ENCODE measurements around the gene UNKL.
"Not testable (repeated sequence)": the region's sequence is repeated elsewhere in the genome, so short reads cannot be mapped to it uniquely, and the experiment has no call there.

Gene UNKL

DNA sequence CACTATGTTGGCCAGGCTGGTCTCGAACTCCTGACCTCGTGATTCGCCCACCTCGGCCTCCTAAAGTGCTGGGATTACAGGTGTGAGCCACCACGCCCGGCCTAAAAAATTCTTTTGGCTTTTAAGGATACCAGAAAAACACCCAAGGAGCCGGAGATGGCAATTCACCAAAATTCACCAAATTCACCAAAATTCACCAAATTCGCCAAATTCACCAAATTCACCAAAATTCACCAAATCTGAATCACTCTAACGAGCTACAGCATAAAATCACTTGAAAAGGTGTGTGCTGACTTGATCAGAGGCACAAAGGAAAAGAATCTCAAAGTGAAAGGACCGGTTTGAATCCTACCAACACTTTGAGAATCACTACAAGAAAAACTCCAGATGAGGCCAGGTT is 85.5 kb downstream of the UNKL start:
- not testable (repeated sequence) for H3K9me3 Mint-ChIP-seq; H3K27ac Mint-ChIP-seq (ENCODE audit: low read depth); H3K4me3 Mint-ChIP-seq; DNase-seq (ENCODE audit: low spot score in 2 of 2); H3K27me3 Mint-ChIP-seq; ATAC-seq (replicated peaks; ENCODE audit: extremely low read depth, poor library complexity, severe bottlenecking)
- peaks cover 17% of the 10 kb centered on the region for H3K4me1 Mint-ChIP-seq
- peaks cover 18% of the 10 kb centered on the region for H3K36me3 Mint-ChIP-seq (ENCODE audit: insufficient read depth)

DNA sequence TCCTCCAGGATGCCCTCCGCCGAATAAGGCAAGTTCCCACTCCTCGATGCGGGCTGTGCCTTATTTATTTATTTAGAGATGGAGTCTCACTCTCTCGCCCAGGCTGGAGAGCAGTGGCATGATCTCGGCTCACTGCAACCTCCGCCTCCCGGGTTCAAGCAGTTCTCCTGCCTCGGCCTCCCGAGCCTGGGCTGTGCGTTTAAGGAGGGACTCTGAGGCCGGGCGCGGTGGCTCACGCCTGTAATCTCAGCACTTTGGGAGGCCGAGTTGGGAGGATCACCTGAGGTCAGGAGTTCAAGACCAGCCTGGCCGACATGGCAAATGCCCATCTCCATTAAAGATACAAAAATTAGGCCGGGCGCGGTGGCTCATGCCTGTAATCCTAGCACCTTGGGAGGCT is 86.4 kb downstream of the UNKL start:
- not testable (repeated sequence) for H3K4me3 Mint-ChIP-seq

DNA sequence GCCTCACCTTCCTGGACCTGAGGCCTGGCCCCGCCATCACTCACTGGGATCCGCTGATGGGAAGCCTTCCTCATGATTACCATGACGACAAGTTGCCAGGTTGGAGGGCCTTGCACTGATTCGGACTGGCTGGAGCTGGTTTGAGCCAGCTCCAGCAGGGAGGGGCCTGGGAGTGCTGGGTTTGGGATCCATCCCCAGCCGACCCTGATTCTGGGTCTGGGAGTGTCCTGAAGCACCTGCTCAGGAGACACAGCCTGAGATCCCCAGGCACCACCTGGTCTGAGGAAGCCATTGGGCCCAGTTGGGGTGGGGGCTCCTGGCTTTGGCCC is 86.9 kb downstream of the UNKL start:
- H3K36me3 Mint-ChIP-seq (ENCODE audit: insufficient read depth), result peaks cover 26% of the 10 kb centered on the region
- peaks cover 5% of the 10 kb centered on the region for H3K27me3 Mint-ChIP-seq
- H3K9me3 Mint-ChIP-seq, result no peaks in the 10 kb centered on the region
- H3K27ac Mint-ChIP-seq (ENCODE audit: low read depth), result no peak overlapping the region
- H3K4me3 Mint-ChIP-seq, result no peak overlapping the region
- DNase-seq (ENCODE audit: low spot score in 2 of 2) (no peak), ATAC-seq (replicated peaks; ENCODE audit: extremely low read depth, poor library complexity, severe bottlenecking) (no peak)
- H3K4me1 Mint-ChIP-seq, result peaks cover 14% of the 10 kb centered on the region

More for the DNA sequence above, 86.4 kb downstream of the UNKL start:
- not testable (repeated sequence) for H3K9me3 Mint-ChIP-seq; H3K27ac Mint-ChIP-seq (ENCODE audit: low read depth); H3K27me3 Mint-ChIP-seq; ATAC-seq (replicated peaks; ENCODE audit: extremely low read depth, poor library complexity, severe bottlenecking); DNase-seq (ENCODE audit: low spot score in 2 of 2)
- H3K36me3 Mint-ChIP-seq (ENCODE audit: insufficient read depth), result peaks cover 22% of the 10 kb centered on the region
- peaks cover 17% of the 10 kb centered on the region for H3K4me1 Mint-ChIP-seq

DNA sequence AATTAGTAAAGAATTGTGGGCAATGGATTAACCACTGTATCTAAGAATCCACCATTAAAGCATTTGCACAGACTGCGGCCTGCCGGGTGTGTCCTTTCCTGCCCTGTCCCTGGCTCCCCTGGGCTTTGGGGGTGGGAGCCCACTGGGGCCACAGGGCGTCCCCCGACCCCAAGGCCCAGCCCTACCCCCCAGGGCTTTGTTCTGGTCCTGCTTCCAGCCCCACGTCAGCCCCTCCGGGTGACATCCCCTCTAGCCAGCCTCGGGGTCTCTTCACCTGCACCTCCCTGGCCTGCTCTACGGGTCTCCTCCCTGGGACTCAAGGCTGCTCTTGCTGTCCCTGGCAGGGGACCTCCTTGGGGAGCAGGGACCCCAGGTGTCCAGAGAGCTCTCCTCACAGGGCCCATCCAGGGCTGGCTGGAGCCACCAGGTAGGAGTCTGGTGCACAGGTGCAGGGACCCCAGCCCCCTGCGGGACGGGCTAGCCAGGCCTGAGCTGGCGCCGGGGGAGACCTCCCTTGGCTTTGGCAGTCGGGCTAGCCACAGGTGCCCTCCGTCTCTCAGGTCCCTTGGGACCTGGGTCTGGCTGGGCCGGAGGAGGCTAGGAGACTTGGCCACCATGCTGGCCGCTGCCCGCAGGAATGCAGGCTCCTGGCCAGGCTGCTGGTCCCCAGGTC is 87.4 kb downstream of the UNKL start:
- peaks cover 10% of the 10 kb centered on the region for H3K4me1 Mint-ChIP-seq
- no peak overlapping the region for H3K27ac Mint-ChIP-seq (ENCODE audit: low read depth)
- ATAC-seq (replicated peaks; ENCODE audit: extremely low read depth, poor library complexity, severe bottlenecking), result no peak
- DNase-seq (ENCODE audit: low spot score in 2 of 2), result no peak
- H3K9me3 Mint-ChIP-seq, result no peaks in the 10 kb centered on the region
- H3K36me3 Mint-ChIP-seq (ENCODE audit: insufficient read depth), result peaks cover 30% of the 10 kb centered on the region
- no peak overlapping the region for H3K4me3 Mint-ChIP-seq
- peaks cover under 1% of the 10 kb centered on the region for H3K27me3 Mint-ChIP-seq

DNA sequence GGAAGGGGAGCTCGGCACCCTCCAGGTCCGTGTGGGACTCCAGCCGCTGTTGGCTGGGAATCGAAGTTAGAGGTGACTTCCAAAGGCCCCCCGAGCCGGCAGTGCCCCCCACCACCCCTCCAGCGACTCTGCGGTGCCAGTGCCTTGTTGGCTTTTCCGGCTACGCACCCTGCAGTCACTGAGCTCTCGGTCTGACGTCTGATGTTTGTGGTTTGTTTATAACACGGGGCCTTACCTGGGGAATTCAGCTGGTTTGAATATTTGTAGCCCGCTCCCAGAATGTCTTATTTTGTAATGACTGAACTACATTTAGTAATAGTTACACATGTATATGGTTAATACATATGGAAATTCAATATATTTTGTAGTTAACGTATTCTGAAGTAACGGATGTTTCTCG is 88.1 kb downstream of the UNKL start:
- DNase-seq (ENCODE audit: low spot score in 2 of 2) (no peak), ATAC-seq (replicated peaks; ENCODE audit: extremely low read depth, poor library complexity, severe bottlenecking) (no peak)
- Mint-ChIP-seq H3K4me3 (no peak overlapping the region), H3K4me1 (peaks cover 3% of the 10 kb centered on the region), H3K27ac (ENCODE audit: low read depth) (no peak overlapping the region), H3K36me3 (ENCODE audit: insufficient read depth) (peaks cover 29% of the 10 kb centered on the region), H3K9me3 (no peaks in the 10 kb centered on the region), H3K27me3 (no peaks in the 10 kb centered on the region)

DNA sequence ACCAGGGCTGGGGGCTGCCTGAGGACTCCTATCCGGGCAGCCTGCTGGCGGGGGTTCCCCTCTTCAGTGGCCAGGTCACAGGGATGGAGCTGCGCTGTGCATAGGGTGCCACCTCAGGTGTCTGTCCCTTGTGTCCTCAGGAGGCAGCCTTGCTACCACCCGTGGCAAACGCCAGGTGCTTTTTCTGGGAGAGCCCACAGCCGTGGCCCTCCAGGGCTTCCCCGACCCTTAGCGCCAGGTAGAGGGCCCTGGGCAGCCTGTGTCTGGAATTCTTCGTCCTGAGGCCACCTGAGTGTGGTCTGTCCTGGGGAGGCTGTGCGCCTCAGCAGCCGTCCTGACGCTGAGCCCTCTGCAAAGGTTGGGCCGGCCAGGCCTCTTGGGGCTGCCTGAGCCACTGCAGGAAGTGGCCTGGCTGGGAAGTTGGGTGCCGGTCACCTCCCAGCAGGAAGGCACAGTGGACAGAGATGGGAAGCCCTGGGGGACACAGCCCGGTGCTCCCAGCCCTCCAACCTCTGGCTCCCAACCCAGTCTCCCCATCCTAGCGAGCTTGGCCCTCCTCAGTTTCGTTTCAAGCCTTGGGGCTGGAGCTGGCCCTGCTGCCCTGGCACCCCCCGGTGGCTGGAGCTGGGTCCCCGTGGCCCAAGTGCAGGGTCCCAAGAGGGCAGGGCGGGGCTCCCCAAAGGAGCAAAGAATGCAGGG is 88.7 kb downstream of the UNKL start:
- Mint-ChIP-seq H3K36me3 (ENCODE audit: insufficient read depth) (peaks cover 32% of the 10 kb centered on the region), H3K4me1 (no peaks in the 10 kb centered on the region), H3K9me3 (no peaks in the 10 kb centered on the region), H3K27ac (ENCODE audit: low read depth) (no peak overlapping the region), H3K27me3 (no peaks in the 10 kb centered on the region), H3K4me3 (no peak overlapping the region)
- DNase-seq (ENCODE audit: low spot score in 2 of 2) (no peak), ATAC-seq (replicated peaks; ENCODE audit: extremely low read depth, poor library complexity, severe bottlenecking) (no peak)

DNA sequence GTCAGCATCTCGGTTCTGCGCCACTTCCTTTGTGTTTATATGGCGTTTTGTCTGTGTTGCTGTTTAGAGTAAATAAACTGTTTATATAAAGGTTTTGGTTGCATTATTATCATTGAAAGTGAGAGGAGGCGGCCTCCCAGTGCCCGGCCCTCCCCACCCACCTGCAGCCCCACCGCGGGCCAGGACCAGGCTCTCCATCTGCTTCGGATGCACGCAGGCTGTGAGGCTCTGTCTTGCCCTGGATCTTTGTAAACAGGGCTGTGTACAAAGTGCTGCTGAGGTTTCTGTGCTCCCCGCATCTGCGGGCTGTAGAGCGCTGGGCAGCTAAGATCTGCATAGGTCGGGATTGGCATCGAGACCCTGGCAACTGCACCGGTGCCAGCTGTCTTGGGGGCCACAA is 89.2 kb downstream of the UNKL start:
- no peak for DNase-seq (ENCODE audit: low spot score in 2 of 2)
- Mint-ChIP-seq H3K4me1 (no peaks in the 10 kb centered on the region), H3K27me3 (no peaks in the 10 kb centered on the region), H3K9me3 (no peaks in the 10 kb centered on the region), H3K4me3 (no peak overlapping the region), H3K36me3 (ENCODE audit: insufficient read depth) (peaks cover 36% of the 10 kb centered on the region), H3K27ac (ENCODE audit: low read depth) (no peak overlapping the region)
- no peak for ATAC-seq (replicated peaks; ENCODE audit: extremely low read depth, poor library complexity, severe bottlenecking)

DNA sequence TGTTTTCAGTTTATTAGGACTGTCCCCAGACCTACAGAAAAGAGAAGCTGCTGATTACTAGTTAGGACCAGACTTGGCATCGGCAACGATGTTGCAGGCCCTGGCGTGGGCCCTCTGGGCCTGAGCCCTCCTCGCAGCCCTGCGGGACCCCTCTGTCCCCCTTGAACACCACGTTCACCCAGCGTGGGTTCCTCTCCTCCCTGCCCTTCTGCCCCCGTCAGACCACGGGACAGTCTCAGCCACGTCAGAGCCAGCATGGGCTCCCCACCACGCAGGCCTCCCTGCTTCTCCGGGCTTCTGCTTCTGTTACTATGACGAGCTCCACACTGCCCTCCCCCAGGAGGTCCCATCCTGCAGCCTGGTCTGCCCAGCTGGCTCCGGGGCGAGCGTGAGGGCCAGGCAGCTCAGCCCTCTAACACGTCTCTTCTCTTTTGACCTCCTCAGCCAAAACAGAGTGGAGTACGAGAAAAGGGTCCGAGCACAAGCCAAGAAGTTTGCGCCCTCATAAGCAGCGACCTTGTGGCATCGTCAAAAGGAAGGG is 90.1 kb downstream of the UNKL start:
- Mint-ChIP-seq H3K27ac (ENCODE audit: low read depth) (no peak overlapping the region), H3K4me1 (no peaks in the 10 kb centered on the region), H3K36me3 (ENCODE audit: insufficient read depth) (peaks cover 44% of the 10 kb centered on the region), H3K9me3 (no peaks in the 10 kb centered on the region), H3K27me3 (no peaks in the 10 kb centered on the region), H3K4me3 (no peak overlapping the region)
- DNase-seq (ENCODE audit: low spot score in 2 of 2) (no peak), ATAC-seq (replicated peaks; ENCODE audit: extremely low read depth, poor library complexity, severe bottlenecking) (no peak)

DNA sequence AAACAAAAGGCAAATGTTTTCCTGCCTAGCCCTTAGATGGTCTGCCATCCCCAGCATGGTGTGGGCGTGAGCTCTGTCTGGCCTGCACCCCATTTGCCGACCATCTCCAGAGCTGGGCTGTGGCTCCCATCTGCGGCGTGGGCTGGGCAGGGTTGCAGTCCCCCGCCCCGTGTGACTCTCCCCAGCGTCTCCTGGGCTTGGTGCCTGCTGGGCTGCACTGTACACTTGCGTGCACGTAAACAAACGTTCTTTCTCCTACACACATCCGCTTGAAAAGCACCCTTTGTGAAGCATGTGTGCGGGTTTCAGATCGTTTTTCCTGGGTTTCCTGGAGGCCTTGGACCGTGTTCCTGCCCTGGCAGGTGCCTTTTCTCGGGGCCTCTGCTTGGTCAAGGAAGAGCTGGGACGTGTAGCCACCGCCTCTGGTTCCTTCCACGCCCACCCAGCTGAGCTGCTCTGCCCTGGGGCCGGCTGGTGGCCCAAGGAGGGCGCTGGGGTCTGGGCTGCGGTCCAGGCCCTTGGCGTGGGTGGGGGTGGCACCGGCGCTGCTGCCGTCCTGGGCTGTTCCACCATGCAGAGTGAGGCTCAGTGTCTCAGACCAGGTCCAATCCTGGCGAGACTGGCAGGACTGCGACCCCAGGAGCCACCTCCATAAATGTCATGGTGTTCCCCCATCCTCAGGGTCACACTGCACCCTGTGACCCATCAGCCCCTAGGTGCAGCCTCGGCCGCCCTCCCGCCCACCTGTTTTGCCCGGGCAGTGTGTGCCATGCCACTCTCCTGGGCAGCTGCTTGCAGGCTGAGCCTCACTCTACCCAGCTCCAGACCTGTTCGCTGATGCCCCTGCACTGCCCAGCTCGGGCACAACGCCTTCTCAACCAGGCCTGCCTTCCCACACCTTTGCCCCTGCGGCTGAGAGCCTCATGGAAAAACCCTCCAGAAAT is 90.9 kb downstream of the UNKL start:
- Mint-ChIP-seq H3K4me3 (no peak overlapping the region), H3K27ac (ENCODE audit: low read depth) (no peak overlapping the region), H3K4me1 (no peaks in the 10 kb centered on the region), H3K9me3 (no peaks in the 10 kb centered on the region), H3K36me3 (ENCODE audit: insufficient read depth) (peaks cover 47% of the 10 kb centered on the region), H3K27me3 (no peaks in the 10 kb centered on the region)
- no peak for DNase-seq (ENCODE audit: low spot score in 2 of 2)
- ATAC-seq (replicated peaks; ENCODE audit: extremely low read depth, poor library complexity, severe bottlenecking), result no peak

DNA sequence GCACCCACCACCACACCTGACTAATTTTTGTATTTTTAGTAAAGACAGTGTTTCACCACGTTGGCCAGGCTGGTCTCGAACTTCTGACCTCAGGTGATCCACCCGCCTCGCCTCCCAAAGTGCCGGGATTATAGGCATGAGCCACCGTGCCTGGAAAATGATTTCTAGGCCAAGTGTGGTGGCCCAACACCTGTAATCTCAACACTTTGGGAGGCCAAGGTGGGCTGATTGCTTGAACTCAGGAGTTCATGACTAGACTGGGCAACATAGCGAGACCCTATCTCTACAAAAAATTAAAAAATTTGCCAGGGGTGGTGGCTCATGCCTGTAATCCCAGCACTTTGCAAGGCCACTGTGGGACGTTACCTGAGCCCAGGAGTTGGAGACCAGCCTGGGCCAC is 92.1 kb downstream of the UNKL start:
- ATAC-seq (replicated peaks; ENCODE audit: extremely low read depth, poor library complexity, severe bottlenecking) (no peak), DNase-seq (ENCODE audit: low spot score in 2 of 2) (no peak)
- Mint-ChIP-seq H3K27me3 (no peaks in the 10 kb centered on the region), H3K36me3 (ENCODE audit: insufficient read depth) (peaks cover 58% of the 10 kb centered on the region), H3K4me3 (no peak overlapping the region), H3K4me1 (peaks cover 5% of the 10 kb centered on the region), H3K27ac (ENCODE audit: low read depth) (no peak overlapping the region), H3K9me3 (no peaks in the 10 kb centered on the region)

DNA sequence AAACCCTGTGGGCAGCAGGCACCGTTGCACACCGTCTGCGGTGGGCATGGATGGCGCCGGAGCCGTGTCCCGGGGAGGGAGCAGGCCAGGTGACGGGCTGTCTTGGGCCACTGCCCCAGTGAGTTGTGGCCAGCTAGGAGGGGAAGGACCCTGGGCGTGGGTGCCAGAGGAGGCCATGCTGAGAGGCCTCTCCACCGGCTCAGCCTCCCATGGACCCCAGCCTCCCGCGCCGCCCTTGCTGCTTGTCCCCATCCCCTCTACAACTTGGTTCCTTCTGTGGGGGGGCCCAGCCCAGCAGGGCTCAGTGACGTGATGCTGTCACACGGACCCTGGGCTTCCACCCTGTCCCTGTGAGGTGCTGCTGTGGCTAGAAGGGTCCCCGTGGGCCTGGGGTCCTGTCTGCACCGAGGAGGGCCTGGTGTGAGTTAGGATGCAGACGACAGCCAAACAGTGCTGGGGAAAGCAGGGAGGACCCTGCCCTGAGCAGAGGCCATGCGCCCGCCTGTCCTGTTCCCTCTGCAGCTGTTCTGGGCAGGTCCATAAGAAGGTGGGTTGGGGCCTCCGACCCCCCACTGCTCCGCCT is 93.8 kb downstream of the UNKL start:
- Mint-ChIP-seq H3K36me3 (ENCODE audit: insufficient read depth) (peaks cover 69% of the 10 kb centered on the region), H3K9me3 (no peaks in the 10 kb centered on the region), H3K27me3 (no peaks in the 10 kb centered on the region), H3K4me3 (no peak overlapping the region), H3K4me1 (peaks cover 5% of the 10 kb centered on the region), H3K27ac (ENCODE audit: low read depth) (no peak overlapping the region)
- ATAC-seq (replicated peaks; ENCODE audit: extremely low read depth, poor library complexity, severe bottlenecking) (no peak), DNase-seq (ENCODE audit: low spot score in 2 of 2) (no peak)

DNA sequence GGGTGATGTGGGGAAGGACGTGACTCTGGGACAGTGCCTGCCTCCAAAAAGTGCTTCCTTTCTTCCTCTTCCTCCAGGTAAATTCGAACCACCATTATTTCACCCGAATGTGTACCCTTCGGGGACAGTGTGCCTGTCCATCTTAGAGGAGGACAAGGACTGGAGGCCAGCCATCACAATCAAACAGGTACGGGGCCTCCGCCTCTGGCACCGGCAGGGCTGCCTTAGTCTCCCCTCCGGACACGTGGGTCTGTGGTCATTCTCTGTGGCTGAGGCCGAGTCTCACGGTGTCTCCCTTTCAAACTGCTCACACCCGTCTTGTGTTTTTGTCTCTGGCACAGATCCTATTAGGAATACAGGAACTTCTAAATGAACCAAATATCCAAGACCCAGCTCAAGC is 94.4 kb downstream of the UNKL start:
- Mint-ChIP-seq H3K9me3 (no peaks in the 10 kb centered on the region), H3K27ac (ENCODE audit: low read depth) (no peak overlapping the region), H3K4me3 (no peak overlapping the region), H3K27me3 (no peaks in the 10 kb centered on the region), H3K4me1 (peaks cover 5% of the 10 kb centered on the region), H3K36me3 (ENCODE audit: insufficient read depth) (peaks cover 71% of the 10 kb centered on the region)
- no peak for ATAC-seq (replicated peaks; ENCODE audit: extremely low read depth, poor library complexity, severe bottlenecking)
- DNase-seq (ENCODE audit: low spot score in 2 of 2), result no peak
